HG02763 (cell line): ENCODE measurements around the gene ULBP3.

Experiments used
- ATAC-seq: cut with Tn5 transposase; IDR thresholded peaks from one replicate; pipeline ENCODE4 v1.9.1; 2021; ENCODE audit warnings: mild to moderate bottlenecking, moderate library complexity; ENCODE audit not compliant: unreplicated experiment

ULBP3 gene

DNA sequence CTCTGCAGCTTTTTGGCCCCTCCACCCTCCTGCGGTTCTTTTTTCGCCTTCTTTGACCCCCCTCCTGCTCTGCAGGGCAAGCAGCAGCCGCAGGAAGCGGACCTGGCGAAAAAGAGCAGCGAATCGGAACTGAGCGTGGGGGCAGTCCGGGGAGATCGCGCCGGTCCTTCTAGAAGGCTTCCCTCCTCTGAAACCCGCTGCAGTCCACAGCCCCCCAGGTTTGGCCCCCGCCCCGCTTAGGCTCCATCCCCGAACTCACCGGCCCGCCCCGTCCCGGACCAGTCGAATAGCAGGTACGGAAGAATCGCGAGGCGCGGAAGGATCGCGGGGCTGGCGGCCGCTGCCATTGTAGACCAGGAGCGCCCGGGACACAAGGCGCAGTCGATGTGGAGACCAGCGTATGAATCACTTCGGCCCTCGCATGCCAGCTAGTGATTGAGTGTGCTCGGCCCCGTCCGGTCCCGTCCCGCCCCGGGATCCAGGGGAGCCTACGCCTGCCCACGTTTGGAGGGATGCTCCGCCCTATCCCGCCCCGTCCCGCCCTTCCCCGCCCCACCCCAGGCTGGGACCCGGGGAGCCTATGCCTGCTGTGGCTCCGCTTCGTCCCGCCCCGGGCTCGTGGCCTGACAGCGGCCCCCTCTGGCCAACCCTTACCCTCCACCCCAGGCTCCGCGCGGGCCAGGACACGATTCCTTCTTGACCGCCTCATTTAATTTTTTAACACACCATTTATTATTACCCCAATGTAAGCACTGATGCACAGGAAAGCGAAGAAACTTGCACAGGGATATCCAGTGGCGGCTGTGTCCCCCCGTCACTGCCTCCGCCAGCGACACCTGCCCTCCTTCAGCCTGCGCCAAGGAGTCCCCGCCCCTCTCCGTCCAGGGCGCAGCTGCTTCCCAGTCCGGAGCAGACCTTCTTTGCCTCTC lies at the start of gene ULBP3:
TSS of gene ULBP3 (minus strand) at position 402 of the 929 bp plus-strand sequence. CDS start at position 347, 55 bp downstream.
- ATAC-seq, result no peak

DNA sequence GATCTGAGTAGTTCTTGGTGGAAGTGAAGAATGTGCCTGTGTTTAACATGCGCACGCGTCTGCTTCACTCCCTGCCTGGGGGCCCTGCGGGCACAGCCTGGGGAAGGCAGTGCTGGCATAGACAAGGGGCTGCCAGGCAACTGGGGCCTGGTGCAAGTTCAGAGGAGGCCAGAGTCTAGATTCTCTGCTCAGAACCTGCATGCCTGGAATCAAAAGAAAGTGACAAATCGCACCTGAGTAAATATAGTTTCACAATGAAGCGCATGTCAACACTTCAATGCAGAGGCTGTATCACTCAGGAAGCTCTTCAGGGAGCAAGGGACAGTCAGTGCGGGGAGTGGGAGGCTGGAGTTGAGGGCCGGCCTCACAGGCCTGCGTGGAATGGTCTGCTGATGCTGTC lies 49.7 kb upstream of the ULBP3 start:
- no peak for ATAC-seq

- no peak for ATAC-seq
These were observed 49.3 kb upstream of the ULBP3 start for GRCh38 chr6:150118203-150118602.

- ATAC-seq, result no peak
These were observed 47.4 kb upstream of the ULBP3 start for GRCh38 chr6:150116200-150116800.

- ATAC-seq, result no peak
These were observed 46.8 kb upstream of the ULBP3 start for GRCh38 chr6:150115769-150116168.

DNA sequence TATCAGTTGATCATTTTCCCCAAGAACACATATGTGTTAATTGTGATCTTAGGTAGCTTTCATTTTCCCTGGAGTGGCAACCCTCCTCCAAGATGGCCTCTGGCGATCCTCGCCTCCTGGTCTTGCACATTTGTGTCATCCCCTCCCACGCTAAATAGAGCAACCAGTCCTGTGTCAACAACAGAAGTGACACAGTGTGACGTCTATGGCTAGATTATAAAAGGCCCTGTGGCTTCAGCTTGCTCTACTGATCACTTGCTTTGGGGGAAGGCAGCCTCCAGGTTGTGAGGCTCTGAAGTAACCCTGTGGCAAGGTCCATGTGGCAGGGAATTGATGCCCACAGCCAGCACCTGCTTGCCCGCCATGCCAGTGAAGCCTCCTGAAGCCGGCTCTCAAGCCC lies 43.3 kb upstream of the ULBP3 start:
- no peak for ATAC-seq

DNA sequence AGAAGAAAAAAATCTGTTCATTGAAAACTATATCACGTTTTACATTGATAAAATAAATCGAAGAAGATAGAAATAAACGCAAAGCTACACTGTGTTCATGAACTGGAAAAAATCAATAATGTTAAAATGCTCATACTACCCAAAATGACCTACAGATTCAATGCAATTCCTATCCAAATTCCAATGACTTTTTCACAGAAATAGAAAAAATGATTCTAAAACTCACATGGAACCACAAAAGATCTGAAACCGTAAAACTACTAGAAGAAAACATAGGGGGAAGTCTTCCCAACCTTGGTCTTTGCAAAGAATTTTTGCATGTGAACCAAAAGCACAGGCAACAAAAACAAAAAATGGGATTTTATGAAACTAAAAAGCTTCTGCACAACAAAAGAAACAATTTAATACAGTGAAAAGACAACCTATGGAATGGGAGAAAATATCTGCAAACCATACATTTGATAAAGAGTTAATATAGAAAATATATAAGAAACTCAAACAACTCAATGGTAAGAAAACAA lies 33.9 kb upstream of the ULBP3 start:
- no peak for ATAC-seq

DNA sequence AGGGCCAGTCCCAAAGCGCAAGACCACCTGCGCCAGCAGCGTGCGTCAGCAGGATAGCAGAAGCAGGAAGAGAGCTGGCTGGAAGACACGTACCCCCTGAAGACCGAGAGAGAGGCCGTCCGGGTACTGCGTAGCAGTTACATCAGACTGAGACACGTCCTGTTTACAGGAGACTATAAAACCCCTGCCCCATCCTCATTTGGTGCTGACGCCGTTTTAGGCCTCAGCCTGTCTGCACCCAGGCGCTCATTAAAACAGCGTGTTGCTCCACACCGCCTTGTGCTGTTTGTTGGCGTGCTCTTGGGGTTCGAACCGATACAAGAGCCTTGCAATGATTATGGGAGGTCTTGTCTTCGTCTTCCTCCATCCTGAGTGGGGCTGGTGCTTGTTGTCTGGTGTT lies 31.8 kb upstream of the ULBP3 start:
- ATAC-seq, result no peak

DNA sequence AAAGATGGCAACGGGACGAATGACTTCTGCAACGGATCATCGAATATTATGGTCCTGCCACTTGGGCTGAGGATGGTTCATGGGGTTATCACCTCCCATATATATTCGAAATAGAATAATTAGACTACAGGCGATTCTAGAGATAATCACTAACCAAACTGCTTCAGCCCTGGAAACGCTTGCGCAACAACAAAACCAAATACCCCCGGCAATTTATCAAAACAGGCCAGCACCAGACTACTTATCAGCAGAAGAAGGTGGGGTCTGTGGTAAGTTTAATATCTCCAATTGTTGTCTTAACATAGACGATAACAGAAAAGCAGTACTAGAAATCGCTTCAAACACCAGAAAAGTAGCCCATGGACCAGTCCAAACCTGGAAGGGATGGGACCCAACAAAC lies 31.0 kb upstream of the ULBP3 start:
- ATAC-seq, result no peak

DNA sequence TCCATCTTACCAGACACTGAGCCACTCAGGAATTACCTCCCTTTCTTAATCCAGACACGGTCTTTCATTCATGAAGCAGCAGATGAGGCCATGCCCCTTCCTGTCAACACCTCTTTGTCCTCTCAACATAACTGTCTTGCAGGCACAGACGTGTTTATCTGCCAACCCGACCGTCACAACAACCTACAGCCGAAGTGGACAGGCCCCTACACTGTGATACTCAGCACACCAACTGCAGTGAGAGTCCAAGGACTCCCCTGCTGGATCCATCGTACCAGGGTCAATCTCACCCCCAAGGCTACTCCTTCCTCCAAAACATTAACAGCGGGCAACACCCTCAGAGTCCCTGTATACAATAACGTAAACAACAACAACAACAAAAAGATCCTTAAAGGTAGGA lies 30.6 kb upstream of the ULBP3 start:
- no peak for ATAC-seq

DNA sequence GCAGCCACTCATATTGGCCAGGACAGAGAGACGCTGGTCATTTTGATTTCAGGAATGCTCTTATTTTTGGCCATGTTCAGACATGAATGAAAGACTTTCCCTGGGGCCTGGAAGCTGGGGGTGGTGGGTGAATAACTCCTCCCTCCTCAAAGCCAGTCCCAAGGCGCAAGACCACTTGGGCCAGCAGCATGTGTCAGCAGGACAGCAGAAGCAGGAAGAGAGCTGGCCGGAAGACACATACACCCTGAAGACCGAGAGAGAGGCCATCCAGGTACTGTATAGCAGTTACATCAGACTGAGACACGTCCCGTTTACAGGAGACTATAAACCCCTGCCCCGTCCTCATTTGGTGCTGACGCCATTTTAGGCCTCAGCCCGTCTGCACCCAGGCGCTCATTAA lies 29.2 kb upstream of the ULBP3 start:
- no peak for ATAC-seq

GRCh38 chr6:150093397-150093796 lies 24.5 kb upstream of the ULBP3 start:
- ATAC-seq, result no peak

- no peak for ATAC-seq
These were observed 22.6 kb upstream of the ULBP3 start for GRCh38 chr6:150091476-150091875.

DNA sequence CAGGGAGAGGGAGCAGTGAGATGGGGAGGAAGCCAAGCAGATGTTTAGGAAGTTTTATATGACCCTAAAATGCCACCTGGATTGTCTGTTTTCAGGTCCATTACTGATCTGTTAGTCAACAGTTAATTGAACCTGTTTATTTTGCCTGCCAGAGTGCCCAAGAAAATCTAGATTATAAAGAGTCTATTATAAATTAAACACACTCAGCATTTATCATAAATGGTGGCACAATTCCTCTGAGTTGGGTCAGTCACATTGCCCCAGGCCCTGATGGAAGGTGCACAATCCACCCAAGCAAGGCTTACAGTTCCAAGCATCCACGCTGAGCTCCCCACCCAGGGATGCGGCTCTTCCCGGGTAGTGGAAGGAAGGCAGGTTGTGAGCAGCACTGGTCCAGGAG lies 21.4 kb upstream of the ULBP3 start:
- no peak for ATAC-seq

DNA sequence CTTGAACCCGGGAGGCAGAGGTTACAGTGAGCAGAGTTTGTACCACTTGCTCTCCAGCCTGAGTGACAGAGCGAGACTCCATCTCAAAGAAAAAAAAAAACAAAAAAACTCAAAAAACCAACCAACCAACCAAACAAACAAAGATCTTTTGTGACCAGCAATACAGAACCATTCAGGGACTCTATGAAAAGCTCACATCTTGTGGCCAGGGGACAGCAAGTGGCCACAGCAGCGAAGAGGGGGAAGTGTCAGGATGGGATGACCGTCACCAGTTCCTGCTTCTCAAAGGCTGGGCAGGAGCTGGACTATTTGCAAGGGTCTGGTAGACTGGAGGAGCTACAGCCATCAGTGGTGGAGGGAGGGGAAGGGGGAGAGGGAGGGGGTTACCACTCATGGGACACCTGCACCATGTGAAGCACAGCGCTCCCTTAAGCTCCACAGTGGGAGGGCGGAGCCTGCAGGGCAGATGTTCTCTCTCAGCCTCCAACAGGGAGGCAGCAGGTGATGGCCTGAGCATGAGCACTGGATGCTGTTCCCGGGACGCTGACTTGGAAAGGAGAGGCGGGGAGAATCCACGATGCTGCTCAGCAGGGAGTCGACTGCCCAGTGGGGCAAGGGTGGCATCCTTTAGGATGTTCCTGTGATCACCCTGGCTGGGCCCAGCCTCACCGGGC lies 19.7 kb upstream of the ULBP3 start:
- ATAC-seq, result no peak

GRCh38 chr6:150087336-150087735 lies 18.4 kb upstream of the ULBP3 start:
- ATAC-seq, result no peak

GRCh38 chr6:150086026-150086425 lies 17.1 kb upstream of the ULBP3 start:
- no peak for ATAC-seq

GRCh38 chr6:150084426-150084825 lies 15.5 kb upstream of the ULBP3 start:
- no peak for ATAC-seq

DNA sequence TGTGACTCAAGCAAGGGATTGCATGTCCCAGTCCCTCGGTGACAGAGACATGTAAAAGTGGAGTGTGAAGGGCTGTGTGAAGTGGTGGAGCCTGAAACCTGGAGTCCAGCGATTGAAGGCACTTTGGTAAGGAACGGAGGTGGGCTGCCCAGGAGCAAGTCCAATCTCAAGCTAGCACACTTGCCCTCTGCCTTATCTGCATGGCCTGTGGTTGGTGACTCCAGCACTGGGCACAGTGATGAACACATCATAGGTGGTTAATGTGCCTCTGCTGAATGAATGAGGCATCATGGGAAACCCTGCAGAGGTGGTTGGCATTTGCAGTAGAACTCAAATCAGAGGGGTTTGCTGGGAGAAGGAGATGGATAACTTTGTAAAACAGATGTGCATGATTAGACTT lies 14.9 kb upstream of the ULBP3 start:
- ATAC-seq, result no peak

DNA sequence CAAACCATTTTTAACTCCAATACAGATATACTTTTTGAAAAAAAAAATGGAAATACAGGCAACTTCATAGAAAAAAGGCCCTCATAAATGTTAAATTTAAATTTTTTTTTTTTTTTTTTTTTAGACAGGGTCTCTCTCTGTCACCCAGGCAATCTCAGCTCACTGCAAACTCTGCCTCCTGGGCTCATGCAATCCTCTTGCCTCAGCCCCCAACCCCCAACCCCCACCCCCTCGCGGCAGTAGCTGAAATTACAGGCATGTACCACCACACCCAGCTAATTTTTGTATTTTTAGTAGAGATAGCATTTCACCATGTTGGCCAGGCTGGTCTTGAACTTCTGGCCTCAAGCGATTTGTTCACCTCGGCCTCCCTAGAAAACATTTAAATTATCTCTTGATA lies 12.8 kb upstream of the ULBP3 start:
- no peak for ATAC-seq

GRCh38 chr6:150079604-150080003 lies 10.7 kb upstream of the ULBP3 start:
- no peak for ATAC-seq

GRCh38 chr6:150078788-150079187 lies 9.9 kb upstream of the ULBP3 start:
- no peak for ATAC-seq
